Superior temporal gyrus (tissue), 1 donor: ENCODE data around the gene CRELD1.

Experiments used
- DNase-seq: peaks from one replicate; pipeline ENCODE4 v3.0.0-alpha.2; 2016; ENCODE audit errors: extremely low spot score

Gene CRELD1

DNA sequence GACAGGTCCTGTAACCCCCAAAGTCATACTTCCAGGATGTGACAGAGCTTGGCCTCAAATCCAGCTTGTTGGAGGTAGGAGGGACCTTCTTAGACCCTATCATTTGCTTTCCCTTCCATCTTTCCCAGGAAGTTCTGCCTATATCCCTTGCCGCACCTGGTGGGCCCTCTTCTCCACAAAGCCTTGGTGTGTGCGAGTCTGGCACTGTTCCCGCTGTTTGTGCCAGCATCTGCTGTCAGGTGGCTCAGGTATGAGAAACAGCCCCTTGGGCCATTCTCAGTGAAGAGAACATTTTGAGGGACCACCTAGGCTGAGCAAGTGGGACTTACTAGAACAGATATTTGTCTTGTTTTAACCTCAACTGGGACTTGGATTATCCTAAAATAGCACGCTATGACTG lies 29.7 kb upstream of the CRELD1 start:
- no peak for DNase-seq

DNA sequence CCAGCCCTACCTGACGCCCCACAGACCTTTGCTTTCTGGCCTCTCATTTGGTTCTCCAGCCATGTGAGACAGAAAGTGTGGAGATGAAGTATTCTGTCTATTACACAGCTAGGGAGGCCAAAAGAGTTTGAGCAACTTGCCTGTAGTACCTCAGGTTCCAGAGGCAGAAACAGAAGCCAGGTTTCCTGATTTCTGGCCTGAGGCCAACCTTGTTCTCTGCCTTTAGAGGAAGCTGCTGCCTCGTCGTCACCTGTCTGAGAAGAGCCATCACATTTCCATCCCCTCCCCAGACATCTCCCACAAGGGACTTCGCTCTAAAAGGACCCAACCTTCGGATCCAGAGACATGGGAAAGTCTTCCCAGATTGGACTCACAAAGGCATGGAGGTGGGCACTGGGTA lies 27.2 kb upstream of the CRELD1 start:
- no peak for DNase-seq

- no peak for DNase-seq
These were observed 25.3 kb upstream of the CRELD1 start for GRCh38 chr3:9908286-9908685.

- no peak for DNase-seq
These were observed 24.2 kb upstream of the CRELD1 start for GRCh38 chr3:9909221-9910013.

GRCh38 chr3:9911863-9912262 lies 21.8 kb upstream of the CRELD1 start:
- DNase-seq = no peak

- DNase-seq = no peak
These were observed 21.2 kb upstream of the CRELD1 start for GRCh38 chr3:9912294-9912935.

GRCh38 chr3:9913601-9914000 lies 20.0 kb upstream of the CRELD1 start:
- DNase-seq = no peak

GRCh38 chr3:9914011-9914410 lies 19.6 kb upstream of the CRELD1 start:
- DNase-seq = no peak

GRCh38 chr3:9914559-9915253 lies 18.9 kb upstream of the CRELD1 start:
- DNase-seq = no peak

GRCh38 chr3:9915254-9916141 lies 18.1 kb upstream of the CRELD1 start:
- no peak for DNase-seq

DNA sequence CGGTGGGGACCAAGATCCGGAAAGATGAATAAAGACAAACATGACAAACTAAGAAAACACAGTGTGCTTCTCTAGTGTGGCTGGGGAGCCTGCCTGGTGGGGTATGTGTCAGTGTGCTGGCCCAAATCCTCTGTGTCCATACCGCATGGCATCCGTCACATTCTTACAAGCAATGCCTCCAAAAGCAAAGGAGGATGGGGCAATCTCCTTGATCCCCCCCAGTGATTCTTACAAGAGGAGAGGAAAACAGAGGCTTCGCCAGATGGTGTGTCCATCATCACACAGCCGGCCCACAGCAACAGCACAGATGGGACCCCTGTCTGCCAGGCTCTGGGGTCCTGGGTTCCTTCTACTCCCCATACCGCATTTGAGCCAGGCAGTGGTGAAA lies 17.3 kb upstream of the CRELD1 start:
- DNase-seq = no peak

- peak; percentile 54 for DNase-seq
These were observed 16.6 kb upstream of the CRELD1 start, which contains the start of gene IL17RC for GRCh38 chr3:9916734-9917680. Gene IL17RC (plus strand): TSS chr3:9917098. CDS start chr3:9917316, 218 bp downstream.

DNA sequence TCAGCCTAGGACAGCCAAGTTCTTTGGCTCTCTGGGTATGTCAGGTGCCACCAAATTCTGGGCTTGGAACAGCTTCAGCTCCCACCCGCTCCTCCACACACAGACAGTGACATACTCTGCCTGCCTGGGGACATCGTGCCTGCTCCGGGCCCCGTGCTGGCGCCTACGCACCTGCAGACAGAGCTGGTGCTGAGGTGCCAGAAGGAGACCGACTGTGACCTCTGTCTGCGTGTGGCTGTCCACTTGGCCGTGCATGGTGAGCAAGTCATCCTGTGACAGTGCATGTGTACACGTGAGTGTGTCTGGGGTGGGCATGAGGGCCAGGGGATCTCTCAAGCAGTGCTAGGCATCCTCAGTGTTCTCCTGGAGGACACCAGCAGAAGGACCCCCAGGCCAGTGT lies 15.8 kb upstream of the CRELD1 start:
- no peak for DNase-seq

DNA sequence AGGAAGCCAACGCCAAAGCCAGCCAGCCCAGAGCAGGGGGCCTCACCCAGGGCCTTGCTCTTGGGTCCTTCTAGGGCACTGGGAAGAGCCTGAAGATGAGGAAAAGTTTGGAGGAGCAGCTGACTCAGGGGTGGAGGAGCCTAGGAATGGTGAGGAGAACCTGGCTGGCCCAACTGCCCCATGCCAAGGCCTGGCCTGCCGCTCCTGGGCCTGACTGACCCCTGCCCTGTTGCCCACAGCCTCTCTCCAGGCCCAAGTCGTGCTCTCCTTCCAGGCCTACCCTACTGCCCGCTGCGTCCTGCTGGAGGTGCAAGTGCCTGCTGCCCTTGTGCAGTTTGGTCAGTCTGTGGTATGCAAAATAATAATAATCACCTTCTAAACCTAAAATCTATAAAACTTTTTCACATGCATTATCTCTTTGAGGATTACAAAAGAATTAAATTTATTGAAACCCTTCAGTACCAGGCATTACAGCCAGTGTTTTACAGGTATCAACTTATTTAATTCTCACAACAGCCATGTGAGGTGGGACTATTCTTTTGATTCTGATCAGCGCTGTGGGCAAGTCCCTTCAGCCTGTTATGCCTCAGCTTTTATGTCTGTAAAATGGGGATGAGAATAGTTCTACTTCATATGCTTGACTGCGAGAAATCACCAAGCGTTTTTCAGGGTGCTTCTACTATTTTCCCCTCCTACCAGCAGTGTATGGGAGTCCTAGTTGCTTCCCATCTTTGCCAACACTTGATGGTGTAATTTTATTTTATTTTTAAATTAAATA lies 15.2 kb upstream of the CRELD1 start:
- DNase-seq = no peak

- DNase-seq = no peak
These were observed 5.5 kb upstream of the CRELD1 start for GRCh38 chr3:9928158-9928557.

GRCh38 chr3:9930804-9931418 lies 2.7 kb upstream of the CRELD1 start:
- DNase-seq = no peak

- no peak for DNase-seq
These were observed 1.1 kb upstream of the CRELD1 start for GRCh38 chr3:9932535-9932842.

DNA sequence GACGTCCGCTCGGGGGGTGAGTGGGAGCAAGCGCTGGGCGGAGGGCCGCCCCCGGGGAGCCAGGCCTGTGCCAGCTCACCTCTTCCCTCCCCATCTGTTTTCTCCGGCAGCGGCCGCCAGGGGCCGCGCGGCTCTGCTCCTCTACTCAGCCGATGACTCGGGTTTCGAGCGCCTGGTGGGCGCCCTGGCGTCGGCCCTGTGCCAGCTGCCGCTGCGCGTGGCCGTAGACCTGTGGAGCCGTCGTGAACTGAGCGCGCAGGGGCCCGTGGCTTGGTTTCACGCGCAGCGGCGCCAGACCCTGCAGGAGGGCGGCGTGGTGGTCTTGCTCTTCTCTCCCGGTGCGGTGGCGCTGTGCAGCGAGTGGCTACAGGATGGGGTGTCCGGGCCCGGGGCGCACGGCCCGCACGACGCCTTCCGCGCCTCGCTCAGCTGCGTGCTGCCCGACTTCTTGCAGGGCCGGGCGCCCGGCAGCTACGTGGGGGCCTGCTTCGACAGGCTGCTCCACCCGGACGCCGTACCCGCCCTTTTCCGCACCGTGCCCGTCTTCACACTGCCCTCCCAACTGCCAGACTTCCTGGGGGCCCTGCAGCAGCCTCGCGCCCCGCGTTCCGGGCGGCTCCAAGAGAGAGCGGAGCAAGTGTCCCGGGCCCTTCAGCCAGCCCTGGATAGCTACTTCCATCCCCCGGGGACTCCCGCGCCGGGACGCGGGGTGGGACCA lies 632 bp upstream of the CRELD1 start:
- DNase-seq = peak; percentile 58

DNA sequence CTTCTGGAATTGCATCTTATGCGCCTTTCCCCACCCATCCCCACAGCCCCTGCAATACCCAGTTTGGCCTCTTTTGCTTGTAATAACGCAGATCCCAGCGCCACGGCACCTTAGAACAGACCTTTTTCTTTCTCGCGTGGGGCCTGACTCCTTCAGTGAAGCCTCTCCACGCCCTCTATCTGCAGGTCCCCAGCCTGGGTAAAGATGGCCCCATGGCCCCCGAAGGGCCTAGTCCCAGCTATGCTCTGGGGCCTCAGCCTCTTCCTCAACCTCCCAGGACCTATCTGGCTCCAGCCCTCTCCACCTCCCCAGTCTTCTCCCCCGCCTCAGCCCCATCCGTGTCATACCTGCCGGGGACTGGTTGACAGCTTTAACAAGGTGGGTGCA lies 594 bp downstream of the CRELD1 start:
- no peak for DNase-seq
